NCI-H748 (cell line): ENCODE data around the gene DCDC2C.
"Not testable (repeated sequence)": the region's sequence is repeated elsewhere in the genome, so short reads cannot be mapped to it uniquely, and the experiment has no call there.

Experiments used
- DNase-seq: peaks from one replicate; lab custom pipeline; 2025; ENCODE audit not compliant: unreplicated experiment; lab: John Stamatoyannopoulos, UW

Gene DCDC2C

GRCh38 chr2:3814706-3815245 is 111.4 kb downstream of the DCDC2C start:
- DNase-seq: no peak

GRCh38 chr2:3817144-3817543 is 113.8 kb downstream of the DCDC2C start:
- DNase-seq: not testable (repeated sequence)

GRCh38 chr2:3823748-3824147 is 120.4 kb downstream of the DCDC2C start:
- peak; percentile 4 for DNase-seq

- DNase-seq: peak; percentile 44
These were observed 124.5 kb downstream of the DCDC2C start for GRCh38 chr2:3827673-3828575.

GRCh38 chr2:3830796-3831195 is 127.4 kb downstream of the DCDC2C start:
- no peak for DNase-seq

GRCh38 chr2:3837086-3837485 is 133.7 kb downstream of the DCDC2C start:
- no peak for DNase-seq

- no peak for DNase-seq
These were observed 135.0 kb downstream of the DCDC2C start for GRCh38 chr2:3838348-3838747.

- peak; percentile 15 for DNase-seq
These were observed 136.1 kb downstream of the DCDC2C start for GRCh38 chr2:3839476-3839875.

- DNase-seq: no peak
These were observed 137.3 kb downstream of the DCDC2C start for GRCh38 chr2:3840611-3841155.

GRCh38 chr2:3847397-3848052 is 144.2 kb downstream of the DCDC2C start:
- no peak for DNase-seq

GRCh38 chr2:3848776-3849175 is 145.4 kb downstream of the DCDC2C start:
- no peak for DNase-seq

GRCh38 chr2:3849213-3849612 is 145.8 kb downstream of the DCDC2C start:
- no peak for DNase-seq

- DNase-seq: peak; percentile 97
These were observed 154.2 kb downstream of the DCDC2C start for GRCh38 chr2:3857576-3857975.

GRCh38 chr2:3864943-3865865 is 161.8 kb downstream of the DCDC2C start:
- DNase-seq: peak; percentile 95

- peak; percentile 11 for DNase-seq
These were observed 164.1 kb downstream of the DCDC2C start for GRCh38 chr2:3867469-3867868.

- no peak for DNase-seq
These were observed 164.8 kb downstream of the DCDC2C start for GRCh38 chr2:3868012-3868805.

GRCh38 chr2:3870222-3870621 is 166.8 kb downstream of the DCDC2C start:
- DNase-seq: no peak

- no peak for DNase-seq
These were observed 167.6 kb downstream of the DCDC2C start for GRCh38 chr2:3871002-3871401.

GRCh38 chr2:3872451-3872850 is 169.1 kb downstream of the DCDC2C start:
- DNase-seq: peak; percentile 69

GRCh38 chr2:3873899-3874298 is 170.5 kb downstream of the DCDC2C start:
- no peak for DNase-seq
